Adrenal gland (tissue), 12 donors: Measurements from ENCODE around the gene CYP2C18. TPM values are rescaled to one million over a fixed set of nuclear protein-coding genes. Genes with fewer than 3 reads are reported as not detected.
"Not testable (repeated sequence)": the region's sequence is repeated elsewhere in the genome, so short reads cannot be mapped to it uniquely, and the experiment has no call there.

Experiments
- DNase-seq, 7 donors: peaks; one replicate each; pipeline ENCODE4 v3.0.0-alpha.2; 2019 to 2020
- H3K27ac ChIP-seq, 5 donors: fragments of 200-600 bp; sonication (generic) in 4 of 5; 1 replicate in 3 of 5; 2 replicates in 2 of 5; pipeline versions ENCODE4 v1.5.1 to v1.8.0; 2016 to 2020; ENCODE audit warnings: mild to moderate bottlenecking in 1 of 5
- H3K27me3 ChIP-seq: fragments of 200-600 bp; 2 replicates; pipeline ENCODE4 v1.8.0; 2021
- H3K36me3 ChIP-seq, 2 donors: fragments of 200-600 bp; replicated peaks in 1 of 2; 1 replicate in 1 of 2; 2 replicates in 1 of 2; pipeline versions ENCODE4 v1.5.1 to v1.8.0; 2018 to 2022
- H3K4me1 ChIP-seq, 2 donors: fragments of 200-600 bp; replicated peaks in 1 of 2; 1 replicate in 1 of 2; 2 replicates in 1 of 2; pipeline versions ENCODE4 v1.5.1 to v1.8.0; 2018 to 2021
- H3K4me3 ChIP-seq, 4 donors: fragments of 200-600 bp; sonication (generic) in 3 of 4; one replicate each; pipeline ENCODE4 v1.5.1; 2016 to 2018
- H3K9me3 ChIP-seq, 3 donors: fragments of 200-600 bp; sonication (generic) in 1 of 3; replicated peaks in 1 of 3; 1 replicate in 2 of 3; 2 replicates in 1 of 3; pipeline versions ENCODE4 v1.5.1 to v1.8.0; 2016 to 2021
- POLR2A ChIP-seq, 2 donors: fragments of 450-650 bp; IDR thresholded peaks; one replicate each; pipeline ENCODE4 v1.6.1; 2017; ENCODE audit warnings: antibody characterized with exemption in 2 of 2, mild to moderate bottlenecking in 2 of 2, moderate library complexity in 1 of 2
- whole genome bisulfite sequencing, 4 donors: extraction: QIAGEN DNeasy Blood & Tissue Kit in 2 of 4; methylation state at CpG; one replicate each; pipeline versions ENCODE4 v1.1.5 to v1.1.7; 2013 to 2017; 5-methylcytosine and 5-hydroxymethylcytosine counted together
- intact Hi-C, 2 donors: fragments of 100-400 bp; cut with DNase I; formaldehyde crosslinking; loops; one replicate each; pipeline versions ENCODE4 v1.14.1 to v1.15.0; 2022 to 2023
- polyA plus RNA-seq, 3 donors: library from polyadenylated mRNA; stranded (reverse); fragments of 200-250 nt in 2 of 3; fragments of 350-450 nt in 1 of 3; fragmentation: Illumina TruSeq in 1 of 3; extraction: RNeasy Lipid Tissue Mini Kit (QIAGEN cat#74804) in 1 of 3; gene quantifications; one replicate each; pipeline ENCODE4 v1.2.3, GENCODE V29; 2013 to 2014
- total RNA-seq, 9 donors: library from RNA; depleted of rRNA in 4 of 9; stranded (reverse); fragments of >200 nt in 4 of 9; fragments of 120-200 nt in 1 of 9; fragmentation: NEBNext Ultra II Directional in 1 of 9; extraction: Animal tissue kit (Norgen Biotek cat#: 25700) in 1 of 9; gene quantifications; one replicate each; pipeline versions ENCODE4 v1.1.0 to v1.2.4, GENCODE V29; 2013 to 2023
- TF ChIP-seq, protein P1 (sequence below), 6 experiments: fragments of 450-650 bp in 4 of 6; fragments of 200-600 bp in 2 of 6; sonication (generic) in 1 of 6; IDR thresholded peaks; 1 replicate in 5 of 6; 2 replicates in 1 of 6; pipeline versions ENCODE4 v1.5.1 to v1.8.0; 2016 to 2021; ENCODE audit warnings: antibody characterized with exemption in 6 of 6, mild to moderate bottlenecking in 2 of 6, moderate library complexity in 1 of 6
- donor health status: healthy with polysubstance abuse.
- donor health status: Bipolar disorder and iron deficiency.
- donor health status: DM: yes; HTN: yes; CAD: no.
- donor health status: DM: no; HTN: no; CAD: no.
- donor health status: DM: no; HTN: no; CAD: no.
- donor health status: DM: yes; HTN: yes; CAD: no.

The CYP2C18 gene
- total and polyA plus RNA-seq, 12 donors, result 0.03 to 0.07 (median 0.06) TPM; not detected in 9

DNA sequence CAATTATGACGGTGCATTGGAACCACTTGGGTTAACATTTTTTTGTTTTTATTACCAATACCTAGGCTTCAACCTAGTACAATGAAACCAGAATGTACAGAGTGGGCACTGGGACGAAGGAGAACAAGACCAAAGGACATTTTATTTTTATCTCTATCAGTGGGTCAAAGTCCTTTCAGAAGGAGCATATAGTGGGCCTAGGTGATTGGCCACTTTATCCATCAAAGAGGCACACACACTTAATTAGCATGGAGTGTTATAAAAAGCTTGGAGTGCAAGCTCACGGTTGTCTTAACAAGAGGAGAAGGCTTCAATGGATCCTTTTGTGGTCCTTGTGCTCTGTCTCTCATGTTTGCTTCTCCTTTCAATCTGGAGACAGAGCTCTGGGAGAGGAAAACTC, 78.9 kb downstream of the CYP2C18 start, which contains the start of gene CYP2C19:
CYP2C19 (plus strand) TSS at position 289 of the 400 bp plus-strand sequence; CDS start at position 314, 25 bp downstream.
- intact Hi-C loops, result no loop called here
- no peaks in the 10 kb centered on the region for H3K9me3 ChIP-seq
- no peaks in the 10 kb centered on the region for H3K27me3 ChIP-seq
- no peak within 1 kb of the TSS for H3K4me3 ChIP-seq
- WGBS, 4 donors, result 53 to 73% (median 70%) methylated on average over 3 of the region's 3 CpGs
- TF ChIP-seq, protein P1, sequence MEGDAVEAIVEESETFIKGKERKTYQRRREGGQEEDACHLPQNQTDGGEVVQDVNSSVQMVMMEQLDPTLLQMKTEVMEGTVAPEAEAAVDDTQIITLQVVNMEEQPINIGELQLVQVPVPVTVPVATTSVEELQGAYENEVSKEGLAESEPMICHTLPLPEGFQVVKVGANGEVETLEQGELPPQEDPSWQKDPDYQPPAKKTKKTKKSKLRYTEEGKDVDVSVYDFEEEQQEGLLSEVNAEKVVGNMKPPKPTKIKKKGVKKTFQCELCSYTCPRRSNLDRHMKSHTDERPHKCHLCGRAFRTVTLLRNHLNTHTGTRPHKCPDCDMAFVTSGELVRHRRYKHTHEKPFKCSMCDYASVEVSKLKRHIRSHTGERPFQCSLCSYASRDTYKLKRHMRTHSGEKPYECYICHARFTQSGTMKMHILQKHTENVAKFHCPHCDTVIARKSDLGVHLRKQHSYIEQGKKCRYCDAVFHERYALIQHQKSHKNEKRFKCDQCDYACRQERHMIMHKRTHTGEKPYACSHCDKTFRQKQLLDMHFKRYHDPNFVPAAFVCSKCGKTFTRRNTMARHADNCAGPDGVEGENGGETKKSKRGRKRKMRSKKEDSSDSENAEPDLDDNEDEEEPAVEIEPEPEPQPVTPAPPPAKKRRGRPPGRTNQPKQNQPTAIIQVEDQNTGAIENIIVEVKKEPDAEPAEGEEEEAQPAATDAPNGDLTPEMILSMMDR (IDR thresholded peaks at IDR 0.05), result no peak
- TF ChIP-seq POLR2A (IDR thresholded peaks at IDR 0.05), result no peak
- H3K27ac ChIP-seq, result no peak within 1 kb of the TSS
- DNase-seq, result no peak
- H3K4me1 ChIP-seq, result no peaks in the 10 kb centered on the region
- no peaks in the 10 kb centered on the region for H3K36me3 ChIP-seq

DNA sequence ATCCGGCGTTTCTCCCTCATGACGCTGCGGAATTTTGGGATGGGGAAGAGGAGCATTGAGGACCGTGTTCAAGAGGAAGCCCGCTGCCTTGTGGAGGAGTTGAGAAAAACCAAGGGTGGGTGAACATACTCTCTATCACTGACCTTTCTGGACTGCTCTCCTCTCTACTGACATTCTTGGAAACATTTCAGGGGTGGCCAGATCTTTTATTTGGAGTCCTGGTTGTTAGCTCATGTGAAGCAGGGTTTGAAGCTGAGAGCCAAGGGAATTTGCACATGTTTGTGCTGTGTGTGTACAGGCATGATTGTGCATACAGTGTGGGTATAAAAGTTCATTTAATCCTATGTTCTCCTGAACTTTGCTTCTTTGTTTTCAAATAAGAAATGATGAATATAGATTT, 91.9 kb downstream of the CYP2C18 start:
- H3K4me1 ChIP-seq, DNase-seq, intact Hi-C loops, H3K4me3 ChIP-seq, H3K36me3 ChIP-seq, H3K9me3 ChIP-seq, H3K27me3 ChIP-seq, H3K27ac ChIP-seq: not testable (repeated sequence)
- WGBS, 4 donors, result 83 to 93% (median 91%) methylated on average over 6 of the region's 6 CpGs

DNA sequence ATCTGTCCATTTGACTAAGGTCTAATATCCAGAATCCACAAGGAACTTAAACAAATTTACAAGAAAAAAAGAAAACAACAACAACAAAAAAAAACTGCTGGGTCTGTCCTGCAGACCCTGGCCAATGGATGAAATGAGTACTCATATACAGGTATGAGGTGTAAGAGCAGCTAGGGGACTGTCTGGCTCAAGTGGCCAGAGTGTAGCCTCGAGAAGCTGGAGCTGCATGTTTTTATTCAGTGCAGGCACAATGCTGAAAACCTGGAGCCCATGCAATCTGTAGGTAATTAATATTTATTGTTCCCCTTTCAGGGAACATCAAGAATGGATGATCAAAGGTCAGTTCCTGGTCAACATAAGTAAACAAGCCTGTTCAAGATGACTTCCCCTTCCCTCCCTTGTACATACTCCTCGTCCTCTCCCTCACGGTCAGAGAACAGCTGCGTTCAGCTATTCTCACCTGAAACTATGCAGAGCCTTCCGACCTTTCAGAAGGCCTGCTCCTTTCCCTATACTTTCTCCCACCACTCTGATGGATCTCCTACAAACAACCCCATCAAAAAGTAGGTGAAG, 94.4 kb downstream of the CYP2C18 start:
- whole genome bisulfite sequencing, 4 donors, result 36 to 51% (median 43%) methylated on average over 5 of the region's 5 CpGs
- H3K27ac ChIP-seq, result no peak overlapping the region
- no peaks in the 10 kb centered on the region for H3K9me3 ChIP-seq
- no peak for DNase-seq
- no peaks in the 10 kb centered on the region for H3K36me3 ChIP-seq
- intact Hi-C loops, result no loop called here
- TF ChIP-seq, protein P1 (IDR thresholded peaks at IDR 0.05), result no peak
- no peak for TF ChIP-seq POLR2A (IDR thresholded peaks at IDR 0.05)
- H3K4me3 ChIP-seq, result no peak overlapping the region
- H3K4me1 ChIP-seq, result no peaks in the 10 kb centered on the region
- H3K27me3 ChIP-seq, result no peaks in the 10 kb centered on the region

DNA sequence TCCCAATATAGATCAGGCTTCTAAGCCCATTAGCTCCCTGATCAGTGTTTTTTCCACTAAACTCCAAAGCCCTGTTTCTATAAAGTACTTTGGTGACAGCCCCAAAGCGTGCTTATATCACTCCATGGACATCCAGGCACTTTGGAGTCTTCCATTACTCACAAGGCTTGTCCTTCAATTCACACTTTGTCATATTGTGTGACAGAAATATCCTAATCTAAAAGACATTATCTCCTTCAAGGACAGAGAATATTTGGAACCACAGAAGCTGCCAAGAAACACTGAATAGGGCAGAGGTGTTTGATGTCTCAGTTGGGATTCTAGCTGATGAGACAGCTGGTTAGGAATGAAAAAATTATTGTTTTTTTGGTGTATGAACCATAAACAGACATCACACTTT, 97.3 kb downstream of the CYP2C18 start:
- WGBS, 4 donors, result 21 to 33% (median 26%) methylated on average over 1 of the region's 1 CpG
- H3K27me3 ChIP-seq, result no peaks in the 10 kb centered on the region
- H3K27ac ChIP-seq, result no peak overlapping the region
- no peak overlapping the region for H3K4me3 ChIP-seq
- no peak for DNase-seq
- H3K4me1 ChIP-seq, result no peaks in the 10 kb centered on the region
- H3K9me3 ChIP-seq, result no peaks in the 10 kb centered on the region
- H3K36me3 ChIP-seq, result no peaks in the 10 kb centered on the region
- intact Hi-C loops, result no loop called here
- TF ChIP-seq, protein P1 (IDR thresholded peaks at IDR 0.05), result no peak
- TF ChIP-seq POLR2A (IDR thresholded peaks at IDR 0.05), result no peak

DNA sequence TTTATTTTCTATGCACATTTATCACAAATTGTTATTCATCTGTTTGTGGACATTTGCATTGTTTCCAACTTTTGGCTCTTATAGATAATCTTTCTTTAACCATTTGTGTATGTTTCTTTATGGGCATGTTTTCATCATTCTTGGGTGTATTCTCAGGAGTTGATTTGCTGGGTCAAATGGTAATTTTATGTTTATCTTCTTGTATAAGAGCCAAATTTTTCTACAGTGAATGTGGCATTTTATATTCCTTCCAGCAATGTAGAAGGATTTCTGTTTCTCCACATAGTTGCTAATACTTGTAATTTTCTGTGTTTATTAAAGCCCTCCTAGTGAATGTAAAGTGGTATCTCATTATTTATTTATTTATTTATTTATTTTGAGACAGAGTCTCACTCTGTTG, 100.7 kb downstream of the CYP2C18 start:
- Histone ChIP-seq H3K4me3 (no peak overlapping the region), H3K27me3 (no peaks in the 10 kb centered on the region), H3K27ac (no peak overlapping the region), H3K9me3 (no peaks in the 10 kb centered on the region), H3K4me1 (no peaks in the 10 kb centered on the region), H3K36me3 (no peaks in the 10 kb centered on the region)
- no peak for TF ChIP-seq POLR2A (IDR thresholded peaks at IDR 0.05)
- TF ChIP-seq, protein P1 (IDR thresholded peaks at IDR 0.05), result no peak
- no peak for DNase-seq
- intact Hi-C loops, result no loop called here
